Colonic mucosa (tissue), 4 donors: ENCODE results near the gene CNTNAP5. TPM values are rescaled to one million over a fixed set of nuclear protein-coding genes. Genes with fewer than 3 reads are reported as not detected.

ENCODE experiments used
- DNase-seq: peaks from one replicate; pipeline ENCODE4 v3.0.0-alpha.2; 2020
- H3K27ac ChIP-seq: fragments of 200-600 bp; one replicate; pipeline ENCODE4 v1.8.0; 2021
- H3K27me3 ChIP-seq: fragments of 200-600 bp; one replicate; pipeline ENCODE4 v1.8.0; 2021
- H3K36me3 ChIP-seq: fragments of 200-600 bp; one replicate; pipeline ENCODE4 v1.8.0; 2021
- H3K4me1 ChIP-seq: fragments of 200-600 bp; one replicate; pipeline ENCODE4 v1.8.0; 2021; ENCODE audit warnings: mild to moderate bottlenecking
- H3K4me3 ChIP-seq: fragments of 200-600 bp; one replicate; pipeline ENCODE4 v1.8.0; 2021
- H3K9ac ChIP-seq, 2 donors: one replicate each; pipeline ENCODE4 v1.7.0; 2013; ENCODE audit warnings: control low read depth in 2 of 2, low read depth in 2 of 2, low read length in 2 of 2
- H3K9me3 ChIP-seq: fragments of 200-600 bp; one replicate; pipeline ENCODE4 v1.8.0; 2021
- intact Hi-C: fragments of 100-400 bp; cut with DNase I; formaldehyde crosslinking; loops from one replicate; pipeline ENCODE4 v1.14.1; 2022
- total RNA-seq, 2 donors: library from RNA; stranded (reverse); fragmentation: NEBNext Ultra II Directional in 1 of 2; extraction: Animal tissue kit (Norgen Biotek cat#: 25700) in 1 of 2; gene quantifications; one replicate each; pipeline ENCODE4 v1.2.1, GENCODE V29; 2021
- TF ChIP-seq, protein P1 (sequence below): fragments of 200-600 bp; IDR thresholded peaks from one replicate; pipeline ENCODE4 v1.8.0; 2022; ENCODE audit warnings: antibody characterized with exemption, mild to moderate bottlenecking
- donor health status: healthy.
- donor health status: DM: no; HTN: no; CAD: no.
- donor health status: DM: no; HTN: no; CAD: no.

Gene CNTNAP5
- total RNA-seq, 2 donors from 2014 or later, result 0.35 TPM; not detected in 1

DNA sequence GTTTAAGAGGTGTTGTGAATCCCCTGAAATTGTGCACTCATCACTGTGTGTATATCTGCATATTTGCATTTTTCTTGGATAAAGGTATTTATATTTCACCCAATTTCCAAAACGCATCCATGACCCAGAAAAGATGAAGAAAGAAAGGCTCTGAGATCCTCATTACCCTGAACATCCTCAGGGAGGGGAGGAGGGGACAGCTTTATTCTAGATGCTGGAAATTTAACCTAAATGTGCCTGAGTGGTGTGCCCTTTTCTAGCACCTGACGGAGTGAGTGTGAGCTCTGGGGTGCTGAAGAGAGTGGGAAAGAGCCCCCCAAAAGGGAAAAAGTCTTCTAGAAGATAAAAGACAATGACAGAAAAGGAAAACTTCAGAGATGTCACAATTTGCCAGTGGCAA lies 20.8 kb downstream of the CNTNAP5 start:
- Histone ChIP-seq H3K4me1 (no peaks in the 10 kb centered on the region), H3K9ac (no peak overlapping the region), H3K9me3 (no peaks in the 10 kb centered on the region), H3K36me3 (no peaks in the 10 kb centered on the region), H3K27me3 (no peaks in the 10 kb centered on the region), H3K27ac (no peak overlapping the region), H3K4me3 (no peak overlapping the region)
- intact Hi-C loops, result no loop called here
- no peak for DNase-seq
- TF ChIP-seq, protein P1, sequence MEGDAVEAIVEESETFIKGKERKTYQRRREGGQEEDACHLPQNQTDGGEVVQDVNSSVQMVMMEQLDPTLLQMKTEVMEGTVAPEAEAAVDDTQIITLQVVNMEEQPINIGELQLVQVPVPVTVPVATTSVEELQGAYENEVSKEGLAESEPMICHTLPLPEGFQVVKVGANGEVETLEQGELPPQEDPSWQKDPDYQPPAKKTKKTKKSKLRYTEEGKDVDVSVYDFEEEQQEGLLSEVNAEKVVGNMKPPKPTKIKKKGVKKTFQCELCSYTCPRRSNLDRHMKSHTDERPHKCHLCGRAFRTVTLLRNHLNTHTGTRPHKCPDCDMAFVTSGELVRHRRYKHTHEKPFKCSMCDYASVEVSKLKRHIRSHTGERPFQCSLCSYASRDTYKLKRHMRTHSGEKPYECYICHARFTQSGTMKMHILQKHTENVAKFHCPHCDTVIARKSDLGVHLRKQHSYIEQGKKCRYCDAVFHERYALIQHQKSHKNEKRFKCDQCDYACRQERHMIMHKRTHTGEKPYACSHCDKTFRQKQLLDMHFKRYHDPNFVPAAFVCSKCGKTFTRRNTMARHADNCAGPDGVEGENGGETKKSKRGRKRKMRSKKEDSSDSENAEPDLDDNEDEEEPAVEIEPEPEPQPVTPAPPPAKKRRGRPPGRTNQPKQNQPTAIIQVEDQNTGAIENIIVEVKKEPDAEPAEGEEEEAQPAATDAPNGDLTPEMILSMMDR, result no peak

DNA sequence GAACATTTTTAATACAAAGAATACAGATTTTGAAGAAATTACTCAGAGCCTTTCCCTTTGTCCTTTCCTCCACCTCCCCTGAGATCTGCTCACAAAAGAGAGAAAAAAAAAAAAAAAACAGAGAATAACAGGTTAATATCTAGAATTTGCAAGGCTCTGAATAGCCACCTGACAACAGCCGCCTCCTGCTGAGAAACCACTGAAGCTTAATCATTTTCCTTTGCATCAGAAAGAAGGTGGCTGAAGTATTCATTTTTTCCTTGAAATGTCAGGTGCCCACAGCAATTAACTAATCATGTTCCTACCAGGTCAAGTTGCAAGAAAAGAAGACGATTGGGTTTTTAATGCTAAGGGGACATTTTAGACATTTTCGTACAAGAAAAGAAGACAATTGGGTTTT lies 21.2 kb downstream of the CNTNAP5 start:
- TF ChIP-seq, protein P1, result no peak
- intact Hi-C loops, result no loop called here
- H3K27ac ChIP-seq, result no peak overlapping the region
- H3K36me3 ChIP-seq, result no peaks in the 10 kb centered on the region
- no peaks in the 10 kb centered on the region for H3K9me3 ChIP-seq
- no peak overlapping the region for H3K4me3 ChIP-seq
- no peaks in the 10 kb centered on the region for H3K4me1 ChIP-seq
- H3K27me3 ChIP-seq, result no peaks in the 10 kb centered on the region
- DNase-seq, result no peak
- H3K9ac ChIP-seq, result no peak overlapping the region

DNA sequence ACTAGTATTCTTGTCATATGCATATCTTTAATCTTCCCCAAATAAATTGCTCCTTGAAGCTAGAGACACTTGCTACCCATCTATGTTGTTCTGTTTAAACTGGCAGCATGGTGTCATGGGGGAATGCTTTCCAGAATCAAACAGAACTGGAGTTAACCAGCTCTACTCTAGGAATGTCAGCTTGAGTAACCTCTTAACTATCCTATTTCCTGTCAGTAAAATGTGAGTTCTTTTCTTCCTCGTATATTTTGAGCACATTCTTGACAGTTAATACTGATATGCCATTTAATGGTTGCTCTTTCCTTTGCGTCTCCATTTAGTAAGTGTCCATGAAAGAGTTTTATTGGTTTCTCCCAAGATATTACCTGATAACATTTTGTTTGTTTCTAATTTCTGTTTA lies 23.0 kb downstream of the CNTNAP5 start:
- no peak for DNase-seq
- no peak overlapping the region for H3K4me3 ChIP-seq
- H3K9ac ChIP-seq, result no peak overlapping the region
- no peak overlapping the region for H3K27ac ChIP-seq
- TF ChIP-seq, protein P1, result no peak
- intact Hi-C loops, result no loop called here
- no peaks in the 10 kb centered on the region for H3K36me3 ChIP-seq
- H3K9me3 ChIP-seq, result no peaks in the 10 kb centered on the region
- H3K4me1 ChIP-seq, result no peaks in the 10 kb centered on the region
- H3K27me3 ChIP-seq, result no peaks in the 10 kb centered on the region

GRCh38 chr2:124048664-124049063 lies 23.6 kb downstream of the CNTNAP5 start:
- Histone ChIP-seq H3K4me1 (no peaks in the 10 kb centered on the region), H3K36me3 (no peaks in the 10 kb centered on the region), H3K27me3 (no peaks in the 10 kb centered on the region), H3K4me3 (no peak overlapping the region), H3K9me3 (no peaks in the 10 kb centered on the region), H3K27ac (no peak overlapping the region), H3K9ac (no peak overlapping the region)
- intact Hi-C loops, result no loop called here
- DNase-seq, result no peak
- TF ChIP-seq, protein P1, result no peak

GRCh38 chr2:124049136-124049535 lies 24.0 kb downstream of the CNTNAP5 start:
- Histone ChIP-seq H3K36me3 (no peaks in the 10 kb centered on the region), H3K27me3 (no peaks in the 10 kb centered on the region), H3K4me1 (no peaks in the 10 kb centered on the region), H3K9me3 (no peaks in the 10 kb centered on the region), H3K9ac (no peak overlapping the region), H3K27ac (no peak overlapping the region), H3K4me3 (no peak overlapping the region)
- no peak for DNase-seq
- TF ChIP-seq, protein P1, result no peak
- intact Hi-C loops, result no loop called here
